Lower leg skin (tissue), 4 donors: ENCODE results near the gene TBC1D3C. TPM values are rescaled to one million over a fixed set of nuclear protein-coding genes. Genes with fewer than 3 reads are reported as not detected.
"Not testable (repeated sequence)": the region's sequence is repeated elsewhere in the genome, so short reads cannot be mapped to it uniquely, and the experiment has no call there.

Experiments used
- DNase-seq, 2 donors: peaks; one replicate each; pipeline ENCODE4 v3.0.0-alpha.2; 2019; ENCODE audit warnings: low spot score in 2 of 2
- H3K4me3 ChIP-seq: fragments of 200-600 bp; sonication (generic); 2 replicates; pipeline ENCODE4 v1.5.1; 2017; ENCODE audit warnings: mild to moderate bottlenecking, low read depth; ENCODE audit not compliant: poor library complexity, severe bottlenecking
- WGBS, 2 donors: methylation state at CpG; one replicate each; pipeline ENCODE4 v1.1.5; 2018; 5-methylcytosine and 5-hydroxymethylcytosine counted together
- intact Hi-C: fragments of 100-400 bp; cut with DNase I; formaldehyde crosslinking; loops from one replicate; pipeline ENCODE4 v1.15.0; 2023; ENCODE audit warnings: low total_unique reads
- total RNA-seq, 4 donors: library from RNA; depleted of rRNA; stranded (reverse); fragments of >200 nt; gene quantifications; one replicate each; pipeline ENCODE4 v1.1.0, GENCODE V29; 2016

TBC1D3C gene
- under 1 TPM in 1 of 4 donors, not detected in 3; 0.42 TPM for total RNA-seq

DNA sequence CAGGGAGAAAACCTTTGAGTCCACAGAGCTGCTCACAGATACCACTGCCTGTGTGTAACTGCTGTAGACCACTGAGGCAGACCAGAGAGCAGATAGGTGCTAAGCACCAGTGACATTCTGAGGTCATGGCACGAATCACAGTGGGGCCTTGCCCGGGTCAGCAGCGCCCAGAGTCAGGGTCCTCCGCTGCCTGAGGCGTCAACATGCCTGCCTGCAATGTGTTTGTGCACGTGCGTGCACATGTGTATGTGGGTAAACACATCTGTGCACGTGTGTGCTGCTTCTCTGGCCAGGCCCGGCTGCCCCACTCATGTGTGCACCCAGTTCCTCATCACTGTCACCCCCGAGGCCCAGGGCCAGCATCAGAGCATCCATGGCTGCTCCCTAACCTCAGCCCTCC, at the start of gene TBC1D3C:
TBC1D3C (minus strand) TSS at position 101 of the 400 bp plus-strand sequence. CDS start 1,568 bp downstream, outside the sequence.
- no CpG with 5 or more reads among the region's 10 CpGs for WGBS, 2 donors
- DNase-seq, H3K4me3 ChIP-seq, intact Hi-C loops: not testable (repeated sequence)

- intact Hi-C loops, H3K4me3 ChIP-seq, DNase-seq: not testable (repeated sequence)
- no CpG with 5 or more reads among the region's 1 CpG for WGBS, 2 donors
Measured at GRCh38 chr17:38099262-38099661, 30.8 kb upstream of the TBC1D3C start.

DNA sequence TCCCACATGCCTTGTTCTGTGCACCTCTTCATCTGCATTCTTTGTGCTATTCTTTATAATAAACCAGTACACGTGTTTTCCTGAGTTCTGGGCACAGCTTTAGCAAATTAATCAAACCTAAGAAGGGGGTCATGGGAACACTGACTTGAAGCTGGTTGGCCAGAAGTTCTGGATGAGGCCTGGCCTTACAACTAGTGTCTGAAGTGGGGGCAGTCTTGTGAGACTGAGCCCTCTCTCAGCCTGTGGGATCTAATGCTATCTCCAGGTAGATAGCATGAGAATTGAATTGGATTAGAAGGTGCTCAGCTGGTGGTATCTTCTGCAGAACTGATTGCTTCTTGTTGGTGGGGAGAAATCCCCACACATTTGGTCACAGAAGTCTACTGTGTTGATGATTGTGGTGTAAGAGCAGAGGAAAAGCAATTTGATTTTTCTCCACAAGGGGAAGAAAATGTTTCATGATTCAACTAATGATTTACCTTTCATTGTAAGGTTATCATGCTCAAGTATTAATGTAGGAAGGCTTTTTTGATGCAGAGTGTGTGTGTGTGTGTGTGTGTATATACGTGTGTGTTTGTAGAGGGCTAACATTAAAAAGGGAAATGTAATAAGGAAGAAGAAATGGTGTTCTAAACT, 25.7 kb upstream of the TBC1D3C start:
- H3K4me3 ChIP-seq, DNase-seq, intact Hi-C loops: not testable (repeated sequence)
- no CpG with 5 or more reads among the region's 2 CpGs for WGBS, 2 donors

- H3K4me3 ChIP-seq, intact Hi-C loops: not testable (repeated sequence)
- DNase-seq = peak in 1 of 2 donors; percentile 50
- WGBS, 2 donors = 20% methylated on average over 3 of the region's 10 CpGs; no CpG with 5 or more reads in 1 of the 2 donors
Measured at GRCh38 chr17:38088120-38088519, 19.7 kb upstream of the TBC1D3C start.

GRCh38 chr17:38087344-38087743, 18.9 kb upstream of the TBC1D3C start:
- no CpG with 5 or more reads among the region's 1 CpG for WGBS, 2 donors
- DNase-seq, intact Hi-C loops, H3K4me3 ChIP-seq: not testable (repeated sequence)

Other genes with a start within 250 kb of the TBC1D3C start
- 1 to 10 TPM in 1 of 4 donors, not detected in 3; 1.0 TPM for gene TBC1D3K, start 144.2 kb downstream of the TBC1D3C start, total RNA-seq
- 10 to 100 TPM; 19.9 to 44.2 (median 28.9) TPM for gene TBC1D3L, start 79.6 kb downstream of the TBC1D3C start, total RNA-seq
- gene TBC1D3D, start 64.7 kb downstream of the TBC1D3C start, total RNA-seq = under 1 TPM in 1 of 4 donors, not detected in 3; 0.19 TPM
- not detected for gene TBC1D3E, start 59.3 kb upstream of the TBC1D3C start, total RNA-seq
- not detected for gene TBC1D3, start 123.9 kb upstream of the TBC1D3C start, total RNA-seq
- 10 to 100 TPM; 25.8 to 34.5 (median 29.4) TPM for gene MRPL45, start 228.5 kb upstream of the TBC1D3C start, total RNA-seq